HG03575 (cell line): ENCODE measurements around the gene LRRFIP1.
"Not testable (repeated sequence)": the region's sequence is repeated elsewhere in the genome, so short reads cannot be mapped to it uniquely, and the experiment has no call there.

Experiments
- ATAC-seq: cut with Tn5 transposase; IDR thresholded peaks from one replicate; pipeline ENCODE4 v1.9.1; 2021; ENCODE audit not compliant: unreplicated experiment, insufficient number of reproducible peaks, low FRiP score; ENCODE audit errors: extremely low read depth

LRRFIP1 gene

GRCh38 chr2:237653776-237654558 is 26.6 kb downstream of the LRRFIP1 start:
- ATAC-seq: no peak

GRCh38 chr2:237657063-237657462 is 29.7 kb downstream of the LRRFIP1 start:
- no peak for ATAC-seq

- ATAC-seq: no peak
Measured at GRCh38 chr2:237660381-237660900, 33.1 kb downstream of the LRRFIP1 start.

GRCh38 chr2:237661270-237661669 is 33.9 kb downstream of the LRRFIP1 start:
- no peak for ATAC-seq

GRCh38 chr2:237661799-237662328 is 34.5 kb downstream of the LRRFIP1 start:
- ATAC-seq: no peak

- no peak for ATAC-seq
Measured at GRCh38 chr2:237662671-237663093, 35.3 kb downstream of the LRRFIP1 start.

- no peak for ATAC-seq
Measured at GRCh38 chr2:237663517-237664110, 36.2 kb downstream of the LRRFIP1 start.

GRCh38 chr2:237664151-237664550 is 36.8 kb downstream of the LRRFIP1 start:
- no peak for ATAC-seq

- no peak for ATAC-seq
Measured at GRCh38 chr2:237665713-237666143, 38.3 kb downstream of the LRRFIP1 start.

GRCh38 chr2:237666606-237667005 is 39.2 kb downstream of the LRRFIP1 start:
- ATAC-seq: no peak

GRCh38 chr2:237667050-237667576 is 39.7 kb downstream of the LRRFIP1 start:
- not testable (repeated sequence) for ATAC-seq

- no peak for ATAC-seq
Measured at GRCh38 chr2:237667893-237668292, 40.5 kb downstream of the LRRFIP1 start.

- no peak for ATAC-seq
Measured at GRCh38 chr2:237668440-237668839, 41.1 kb downstream of the LRRFIP1 start.

- no peak for ATAC-seq
Measured at GRCh38 chr2:237669283-237669627, 41.9 kb downstream of the LRRFIP1 start.

GRCh38 chr2:237669628-237670392 is 42.4 kb downstream of the LRRFIP1 start:
- no peak for ATAC-seq

GRCh38 chr2:237670641-237671040 is 43.3 kb downstream of the LRRFIP1 start:
- ATAC-seq: no peak

- no peak for ATAC-seq
Measured at GRCh38 chr2:237671466-237672138, 44.2 kb downstream of the LRRFIP1 start.

GRCh38 chr2:237672731-237673129 is 45.3 kb downstream of the LRRFIP1 start:
- no peak for ATAC-seq
